HG03025 (cell line): Measurements from ENCODE around the gene ZMYM4.
"Not testable (repeated sequence)": the region's sequence is repeated elsewhere in the genome, so short reads cannot be mapped to it uniquely, and the experiment has no call there.

Source experiments
- ATAC-seq: cut with Tn5 transposase; IDR thresholded peaks from one replicate; pipeline ENCODE4 v1.9.1; 2021; ENCODE audit warnings: mild to moderate bottlenecking, moderate library complexity; ENCODE audit not compliant: unreplicated experiment, low FRiP score

ZMYM4 gene

DNA sequence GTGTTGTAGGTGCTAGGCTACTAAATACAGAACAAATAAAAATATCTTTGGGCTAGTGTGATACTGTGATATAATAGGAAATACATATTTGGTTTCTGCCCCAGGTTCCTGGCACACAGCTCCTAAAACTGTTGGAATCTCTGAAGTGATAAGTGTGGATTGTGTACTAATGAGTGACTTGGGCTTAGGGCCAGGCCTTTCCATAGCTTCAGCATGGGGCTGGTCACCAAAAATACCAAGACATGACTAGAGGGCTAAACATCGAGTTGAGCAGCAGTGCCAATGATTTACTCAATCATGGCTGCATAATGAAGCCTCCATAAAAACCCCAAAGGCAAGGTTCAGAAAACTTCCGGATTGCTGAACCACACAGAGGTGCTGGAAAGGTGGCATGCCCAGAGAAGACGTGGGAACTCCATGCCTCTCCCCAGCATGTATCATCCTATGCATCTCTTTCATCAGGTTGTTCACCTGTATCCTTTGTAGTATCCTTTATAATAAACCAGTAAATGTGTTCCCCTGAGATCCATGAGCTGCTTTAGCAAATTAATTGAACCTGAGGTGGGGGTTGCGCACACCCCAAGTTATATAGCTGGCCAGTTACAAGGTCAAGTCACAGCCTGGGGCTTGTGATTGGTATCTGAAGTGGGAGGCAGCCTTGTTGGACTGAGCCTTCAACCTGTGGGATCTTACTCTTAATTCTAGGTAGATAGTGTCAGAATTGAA is 51.6 kb downstream of the ZMYM4 start:
- ATAC-seq: no peak

DNA sequence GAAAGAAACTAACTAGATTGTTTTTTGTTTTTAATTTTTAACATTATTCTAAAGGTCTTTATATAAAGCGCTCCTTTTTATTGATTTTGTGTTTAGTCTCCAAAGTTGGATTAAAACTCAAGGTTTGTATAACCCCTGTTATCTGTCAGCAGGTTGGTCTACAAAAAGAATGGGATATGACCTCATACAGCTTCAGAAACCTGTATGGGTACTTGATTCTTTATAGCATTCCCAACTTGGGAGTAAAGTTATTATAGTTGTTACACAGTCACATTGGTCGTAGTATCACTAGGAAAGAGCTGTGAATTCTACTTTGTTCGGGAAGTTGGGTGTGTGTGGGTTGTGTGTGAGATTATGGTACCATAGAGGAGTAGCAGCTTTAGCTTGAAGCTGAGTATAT is 52.4 kb downstream of the ZMYM4 start:
- ATAC-seq: no peak

DNA sequence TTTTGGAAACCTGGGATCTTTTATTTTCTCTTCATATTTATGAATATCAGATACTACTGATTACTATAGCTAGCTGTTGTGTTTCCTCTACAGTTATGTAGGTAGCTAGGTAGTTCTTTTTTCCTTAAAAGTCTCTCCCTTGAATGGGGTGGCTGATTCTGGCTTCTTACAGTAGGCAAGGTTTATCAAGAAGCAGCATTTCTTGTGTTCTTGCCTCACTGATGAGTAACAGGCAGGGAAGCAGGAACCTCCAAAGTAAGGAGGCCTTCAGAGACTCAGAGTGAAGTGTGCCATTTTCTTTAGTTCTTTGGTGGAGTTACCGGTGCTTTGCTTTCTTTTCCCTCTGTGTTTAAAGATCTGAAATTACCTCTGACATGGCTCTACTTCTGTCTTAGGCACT is 56.0 kb downstream of the ZMYM4 start:
- no peak for ATAC-seq

DNA sequence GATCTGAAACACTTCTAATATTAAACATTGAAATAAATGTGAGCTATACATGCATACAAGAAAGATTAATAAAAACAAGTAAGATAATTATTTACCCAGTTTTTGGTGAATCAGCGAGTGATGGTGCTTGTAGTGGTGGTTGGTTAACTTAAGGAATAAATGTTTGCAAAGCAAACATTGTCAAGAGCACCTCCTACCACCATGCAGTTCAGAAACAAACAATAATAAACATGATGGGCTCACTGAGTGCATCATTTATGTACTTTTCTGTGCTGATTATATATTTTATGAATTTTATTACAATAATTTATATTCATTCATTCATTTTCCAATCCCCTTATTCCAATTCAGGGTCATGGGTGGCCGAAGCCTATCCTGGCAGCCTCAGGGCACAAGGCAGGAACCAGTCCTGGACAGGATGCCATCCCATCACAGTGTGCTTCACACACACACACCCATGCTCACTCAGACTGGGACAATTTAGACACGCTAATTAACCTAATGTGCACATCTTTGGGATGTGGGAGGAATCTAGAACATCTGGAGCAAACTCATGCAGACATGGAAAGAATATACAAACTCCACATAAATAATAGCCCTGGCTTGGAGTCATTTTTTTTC is 57.8 kb downstream of the ZMYM4 start:
- ATAC-seq: no peak

DNA sequence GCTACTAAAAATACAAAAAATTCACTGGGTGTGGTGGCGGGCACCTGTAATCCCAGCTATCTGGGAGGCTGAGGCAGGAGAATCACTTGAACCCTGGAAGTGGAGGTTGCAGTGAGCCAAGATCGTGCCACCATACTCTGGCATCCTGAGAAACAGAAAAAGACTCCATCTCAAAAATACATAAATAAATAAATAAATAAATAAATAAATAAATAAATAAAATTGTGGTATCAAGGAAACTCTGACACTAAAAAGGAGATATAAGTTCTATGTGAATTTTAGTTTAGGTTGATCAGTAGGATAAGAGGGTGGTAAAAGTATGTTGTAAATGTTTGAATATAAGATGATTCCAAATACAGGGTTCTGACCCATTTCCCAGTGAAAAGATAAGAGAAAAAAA is 63.1 kb downstream of the ZMYM4 start:
- not testable (repeated sequence) for ATAC-seq

DNA sequence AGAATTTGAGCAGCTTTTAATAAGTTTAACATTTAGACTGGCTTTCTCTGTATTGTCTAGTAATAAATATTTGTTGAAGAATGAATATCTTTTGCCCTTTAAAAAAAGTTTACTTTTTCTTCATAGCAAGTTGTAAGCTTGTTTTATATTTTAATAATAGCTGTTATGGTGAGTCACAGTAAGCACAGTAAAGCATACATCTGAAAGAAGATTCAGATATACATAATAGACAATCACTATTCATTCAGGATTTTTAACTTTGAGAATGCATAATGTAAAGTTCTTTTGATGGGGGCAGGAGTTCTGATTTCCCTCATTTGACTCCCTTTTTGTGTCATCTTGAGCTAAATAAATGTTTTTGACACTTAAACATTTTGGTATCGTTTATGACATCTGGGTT is 66.0 kb downstream of the ZMYM4 start:
- no peak for ATAC-seq

DNA sequence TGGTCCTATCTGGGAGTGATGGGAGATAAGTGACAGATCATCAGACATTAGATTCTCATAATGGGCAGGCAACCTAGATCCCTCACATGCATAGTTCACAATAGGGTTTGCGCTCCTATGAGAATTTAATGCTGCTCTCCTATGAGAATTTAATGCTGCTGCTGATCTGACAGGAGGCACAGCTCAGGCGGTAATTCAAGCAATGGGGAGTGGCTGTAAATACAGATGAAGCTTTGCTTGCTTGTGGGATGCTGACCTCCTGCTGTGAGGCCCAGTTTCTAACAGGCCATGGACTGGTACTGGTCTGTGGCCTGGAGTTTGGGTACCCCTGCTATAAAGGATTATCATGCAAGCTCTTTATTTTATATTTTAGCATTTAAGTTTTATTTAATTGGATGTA is 72.0 kb downstream of the ZMYM4 start:
- ATAC-seq: no peak

DNA sequence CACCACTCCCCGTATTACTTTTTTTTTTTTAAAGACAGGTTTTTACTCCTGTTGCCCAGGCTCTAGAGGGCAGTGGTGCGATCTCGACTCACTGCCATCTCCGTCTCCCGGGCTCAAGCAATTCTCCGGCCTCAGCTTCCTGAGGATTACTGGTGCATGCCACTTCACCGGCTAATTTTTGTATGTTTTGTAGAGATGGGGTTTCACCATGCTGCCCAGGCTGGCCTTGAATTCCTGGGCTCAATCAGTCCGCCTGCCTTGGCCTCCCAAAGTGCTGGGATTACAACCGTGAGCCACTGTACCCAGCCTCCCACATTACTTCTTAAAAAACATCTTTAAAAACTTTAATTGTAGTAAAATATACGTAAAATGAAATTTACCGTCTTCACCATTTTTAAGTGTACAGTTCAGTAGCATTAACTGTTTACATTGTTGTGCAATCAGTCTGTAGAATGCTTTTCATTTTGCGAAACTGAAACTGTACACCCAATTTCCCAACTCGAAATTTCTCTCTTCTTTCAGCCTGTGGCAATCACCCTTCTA is 77.0 kb downstream of the ZMYM4 start:
- ATAC-seq: no peak

DNA sequence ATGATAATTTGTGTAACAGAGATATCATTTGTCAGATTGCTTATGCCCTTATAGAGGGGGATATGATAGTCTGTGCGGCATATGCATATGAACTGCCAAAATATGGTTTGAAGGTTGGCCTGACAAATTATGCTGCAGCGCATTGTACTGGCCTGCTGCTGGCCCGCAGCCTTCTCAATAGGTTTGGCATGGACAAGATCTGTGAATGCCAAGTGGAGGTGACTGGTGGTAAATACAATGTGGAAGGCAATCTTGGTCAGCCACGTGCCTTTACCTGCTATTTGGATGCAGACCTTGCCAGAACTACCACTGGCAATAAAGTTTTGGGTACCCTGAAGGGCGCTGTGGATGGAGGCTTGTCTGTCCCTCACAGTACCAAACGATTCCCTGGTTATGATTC is 82.4 kb downstream of the ZMYM4 start:
- ATAC-seq: no peak

DNA sequence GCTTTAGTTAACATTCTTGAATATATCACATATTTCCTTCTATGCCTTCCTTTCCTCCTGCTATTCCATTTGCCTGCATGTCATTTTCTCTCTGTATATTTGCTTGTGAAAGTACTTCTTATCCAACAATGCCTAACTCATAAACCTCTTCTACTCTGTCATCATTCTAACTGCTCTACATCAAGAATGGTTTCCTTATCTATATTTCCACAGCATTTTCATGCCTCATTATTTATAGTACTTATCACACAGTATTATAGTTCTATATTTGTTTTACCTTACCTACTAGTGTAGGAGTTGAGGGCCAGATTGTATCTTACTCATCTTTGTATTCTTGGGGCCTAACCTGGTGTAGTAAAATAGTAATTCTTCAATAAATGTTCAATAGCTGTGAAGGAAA is 91.5 kb downstream of the ZMYM4 start:
- ATAC-seq: no peak

DNA sequence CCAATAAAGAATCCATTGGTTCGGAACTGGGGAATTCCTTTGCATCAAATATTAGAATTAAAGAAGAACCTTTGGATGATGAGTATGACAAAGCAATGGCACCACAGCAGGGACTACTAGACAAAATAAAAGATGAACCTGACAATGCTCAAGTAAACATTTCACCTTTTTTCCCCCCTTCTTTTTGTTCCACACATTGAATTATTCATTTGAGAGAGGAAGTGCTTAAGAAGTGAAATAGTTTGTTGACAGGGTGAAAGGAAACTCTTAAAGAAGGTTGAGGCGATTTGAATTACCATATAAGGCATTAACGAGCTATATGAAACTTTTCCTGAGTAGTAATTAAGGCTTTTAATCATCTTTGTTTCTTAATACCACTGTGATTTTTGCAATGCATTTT is 93.1 kb downstream of the ZMYM4 start:
- ATAC-seq: no peak

DNA sequence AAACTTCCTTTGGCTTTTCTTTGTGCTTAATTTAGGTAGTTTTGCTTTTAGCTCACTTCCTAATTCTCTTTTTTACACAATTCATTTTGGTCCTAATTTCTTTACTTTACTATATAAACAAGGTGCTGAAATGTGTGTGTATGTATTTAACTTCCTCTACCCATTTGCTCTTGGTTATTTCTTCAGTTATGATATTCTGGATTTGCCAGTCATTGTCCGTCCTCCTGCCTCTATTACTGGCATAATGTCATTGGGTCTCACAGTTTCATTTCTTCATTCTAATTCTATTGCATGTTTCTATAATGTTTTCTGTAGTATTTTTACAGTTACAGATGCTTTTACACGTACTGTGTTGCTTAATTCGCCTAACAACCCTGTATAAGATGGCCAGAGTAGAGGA is 96.2 kb downstream of the ZMYM4 start:
- ATAC-seq: no peak

DNA sequence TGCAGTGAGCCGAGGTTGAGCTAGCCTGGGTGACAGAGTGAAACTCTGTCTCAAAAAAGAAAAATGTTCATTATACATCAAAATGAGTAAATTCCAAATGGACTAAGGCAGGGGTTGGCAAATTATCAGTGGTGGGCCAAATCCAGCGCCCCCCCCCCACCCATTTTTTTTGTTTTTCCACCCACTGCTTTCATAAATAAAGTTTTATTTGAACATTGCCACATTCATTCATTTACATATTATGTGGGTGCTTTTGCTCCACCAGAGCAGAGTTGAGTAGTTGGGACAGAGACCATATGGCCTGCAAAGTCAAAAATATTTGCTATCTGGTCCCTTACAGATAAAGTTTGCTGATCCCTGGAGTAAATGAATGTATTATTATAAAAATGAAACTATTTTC is 99.4 kb downstream of the ZMYM4 start:
- no peak for ATAC-seq

DNA sequence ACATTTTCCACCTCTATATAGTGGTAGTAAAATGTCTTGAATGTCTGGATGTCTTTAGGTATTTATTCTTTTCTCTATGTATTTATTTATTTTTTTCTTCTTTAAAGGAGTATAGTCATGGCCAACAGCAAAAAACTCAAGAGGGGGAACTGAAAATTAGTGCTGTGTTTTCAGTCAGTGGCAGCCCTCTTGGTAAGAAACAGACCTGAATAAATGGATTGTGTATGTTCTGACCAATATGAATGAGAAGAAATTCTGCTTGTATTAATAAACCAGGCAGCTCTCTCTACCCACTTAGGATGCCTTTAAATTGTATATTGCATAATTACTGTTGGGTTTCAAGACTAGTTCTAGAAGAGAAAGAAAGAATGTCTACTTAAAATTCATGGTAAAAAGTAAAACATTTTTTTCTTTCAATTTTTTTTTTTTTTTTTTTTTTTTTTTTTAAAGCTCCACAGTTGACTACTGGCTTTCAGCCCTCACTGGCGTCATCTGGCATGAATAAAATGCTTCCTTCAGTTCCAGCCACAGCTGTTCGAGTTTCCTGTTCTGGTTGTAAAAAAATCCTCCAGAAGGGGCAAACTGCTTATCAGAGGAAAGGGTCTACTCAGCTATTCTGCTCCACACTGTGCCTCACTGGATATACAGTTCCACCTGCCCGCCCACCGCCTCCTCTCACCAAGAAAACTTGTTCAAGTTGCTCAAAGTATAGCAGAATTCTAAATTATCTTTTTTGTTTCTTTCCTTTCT is 101.6 kb downstream of the ZMYM4 start:
- no peak for ATAC-seq

DNA sequence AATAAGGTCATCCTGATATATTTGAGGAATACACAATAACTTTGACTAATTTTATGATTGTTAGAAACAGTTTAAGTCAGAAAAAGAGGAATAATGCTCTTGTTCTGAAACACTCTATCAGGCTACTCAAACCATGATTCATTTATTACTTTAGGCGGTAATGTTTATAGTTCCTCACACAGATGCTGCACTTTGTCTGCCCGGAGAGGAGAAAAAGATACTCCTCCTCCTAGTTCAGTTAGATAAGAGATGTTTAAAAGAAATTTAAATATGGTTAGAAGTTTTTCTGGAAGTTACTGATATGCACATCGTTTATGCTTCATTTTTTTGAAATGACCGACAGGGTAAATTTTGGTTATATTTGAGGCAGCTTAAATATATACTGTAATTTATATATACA is 103.0 kb downstream of the ZMYM4 start:
- ATAC-seq: no peak

DNA sequence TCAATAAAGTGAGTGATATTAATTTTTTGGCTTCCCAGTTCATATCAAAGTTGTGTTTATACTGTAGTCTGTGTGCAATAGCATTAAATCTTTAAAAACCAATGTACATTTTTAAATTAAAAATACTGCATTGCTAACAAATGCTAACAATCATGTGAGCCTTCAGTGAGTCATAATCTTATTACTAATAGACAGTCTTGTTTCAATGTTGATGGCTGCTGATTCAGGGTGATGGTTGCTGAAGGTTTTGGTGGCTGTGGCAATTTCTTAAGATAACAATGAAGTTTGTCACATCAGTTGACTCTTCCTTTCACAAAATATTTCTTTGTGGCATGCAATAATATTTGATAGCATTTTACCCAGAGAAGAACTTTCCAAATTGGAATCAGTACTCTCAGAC is 109.0 kb downstream of the ZMYM4 start:
- no peak for ATAC-seq

DNA sequence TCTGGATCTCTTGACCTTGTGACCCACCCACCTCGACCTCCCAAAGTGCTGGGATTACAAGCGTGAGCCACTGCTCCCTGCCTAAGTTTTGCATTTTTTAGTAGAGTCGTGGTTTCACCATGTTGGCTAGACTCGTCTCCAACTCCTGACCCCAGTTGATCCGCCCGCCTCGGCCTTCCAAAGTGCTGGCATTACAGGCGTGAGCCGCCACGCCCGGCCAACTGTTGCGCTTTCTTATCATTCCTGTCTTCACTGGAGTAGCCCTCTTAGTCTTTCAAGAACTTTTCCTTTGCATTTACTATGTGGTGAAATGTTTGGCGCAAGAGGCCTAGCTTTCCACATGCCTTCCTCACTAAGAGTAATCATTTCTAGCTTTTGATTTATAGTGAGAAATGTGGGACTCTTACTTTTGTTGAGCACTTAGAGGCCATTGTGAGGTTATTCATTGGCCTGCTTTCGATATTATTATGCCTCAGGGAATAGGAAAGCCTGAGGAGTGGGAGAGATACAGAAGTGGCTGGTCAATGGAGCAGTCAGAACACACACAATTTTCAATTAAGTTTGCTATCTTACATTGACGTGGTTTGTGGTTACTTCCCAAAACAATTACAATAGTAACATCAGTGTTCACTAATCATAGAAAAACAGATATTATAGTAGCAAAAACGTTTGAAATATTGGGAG is 111.0 kb downstream of the ZMYM4 start:
- ATAC-seq: no peak

DNA sequence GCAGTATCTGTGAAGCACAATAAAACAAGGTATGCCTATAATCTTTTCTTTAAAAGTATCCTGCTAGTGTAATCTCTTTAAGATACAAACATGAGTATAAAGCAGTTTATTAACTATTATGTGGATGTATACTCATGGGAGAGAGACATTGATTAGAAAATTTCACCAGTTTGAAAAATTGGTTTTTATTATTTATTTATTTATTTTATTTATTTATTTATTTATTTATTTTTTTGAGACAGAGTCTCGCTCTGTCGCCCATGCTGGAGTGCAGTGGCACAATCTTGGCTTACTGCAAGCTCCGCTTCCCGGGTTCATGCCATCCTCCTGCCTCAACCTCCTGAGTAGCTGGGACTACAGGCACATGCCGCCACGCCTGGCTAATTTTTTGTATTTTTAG is 111.6 kb downstream of the ZMYM4 start:
- ATAC-seq: not testable (repeated sequence)

DNA sequence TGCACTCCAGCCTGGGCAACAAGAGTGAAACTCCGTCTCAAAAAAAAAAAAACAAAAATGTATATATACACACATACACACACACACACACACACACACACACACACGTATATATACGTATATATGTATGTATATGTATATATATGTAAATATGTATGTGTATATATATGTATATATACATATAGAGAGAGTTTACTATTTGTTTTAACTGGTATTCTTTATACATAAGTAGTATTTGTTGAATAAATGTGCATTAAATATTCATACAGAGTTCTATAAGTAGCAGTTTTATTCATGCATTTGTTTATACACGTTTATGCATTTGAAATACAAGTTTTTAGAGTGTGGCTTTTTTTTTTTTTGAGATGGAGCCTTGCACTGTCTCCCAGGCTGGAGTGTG is 113.6 kb downstream of the ZMYM4 start:
- ATAC-seq: no peak

DNA sequence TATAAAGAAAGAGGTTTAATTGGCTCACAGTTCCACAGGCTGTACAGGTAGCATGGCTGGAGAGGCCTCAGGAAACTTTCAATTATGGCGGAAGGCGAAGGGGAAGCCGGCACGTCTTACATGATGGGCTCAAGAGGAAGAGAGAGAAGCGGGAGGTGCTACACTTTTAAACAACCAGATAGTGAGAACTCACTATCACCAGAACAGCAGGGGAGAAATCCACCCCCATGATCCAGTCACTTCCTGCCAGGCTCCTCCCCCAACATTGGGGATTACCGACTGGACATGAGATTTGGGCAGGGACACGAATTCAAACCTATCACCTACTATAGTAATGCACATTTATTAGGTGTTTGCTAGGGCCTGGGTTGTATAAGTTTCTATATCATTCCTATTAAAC is 117.8 kb downstream of the ZMYM4 start:
- no peak for ATAC-seq

DNA sequence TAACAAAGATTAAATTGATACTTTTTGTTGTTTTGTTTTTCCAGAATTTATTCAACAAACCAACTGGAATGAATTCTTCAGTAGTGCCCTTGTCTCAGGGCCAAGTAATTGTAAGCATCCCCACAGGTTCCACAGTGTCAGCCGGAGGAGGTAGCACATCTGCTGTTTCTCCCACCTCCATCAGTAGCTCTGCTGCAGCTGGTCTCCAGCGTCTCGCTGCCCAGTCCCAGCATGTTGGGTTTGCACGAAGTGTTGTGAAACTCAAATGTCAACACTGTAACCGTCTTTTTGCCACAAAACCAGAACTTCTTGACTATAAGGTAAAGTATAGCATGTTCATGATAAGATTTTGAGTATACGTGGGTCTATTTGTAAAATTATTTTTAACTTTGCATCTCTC is 118.5 kb downstream of the ZMYM4 start:
- no peak for ATAC-seq
